Neural crest cell (in vitro differentiated cells): ENCODE measurements around the gene GCDH. TPM values are rescaled to one million over a fixed set of nuclear protein-coding genes. Genes with fewer than 3 reads are reported as not detected.

ENCODE experiments used
- DNase-seq: peaks from one replicate; pipeline ENCODE4 v3.0.0; 2021; ENCODE audit warnings: low read depth, mixed read lengths, low spot score
- H3K27ac Mint-ChIP-seq: one replicate; pipeline ENCODE4 v1.8.0; 2021; ENCODE audit warnings: mild to moderate bottlenecking, mixed read lengths; ENCODE audit not compliant: unreplicated experiment
- H3K27me3 Mint-ChIP-seq: 2 replicates; pipeline ENCODE4 v1.8.0; 2021; ENCODE audit warnings: low read depth, mild to moderate bottlenecking, mixed read lengths
- H3K36me3 Mint-ChIP-seq: 2 replicates; pipeline ENCODE4 v1.8.0; 2021; ENCODE audit warnings: low read depth, mild to moderate bottlenecking, mixed read lengths
- H3K4me1 Mint-ChIP-seq: 2 replicates; pipeline ENCODE4 v1.8.0; 2021; ENCODE audit warnings: mixed read lengths
- H3K4me3 Mint-ChIP-seq: one replicate; pipeline ENCODE4 v1.8.0; 2021; ENCODE audit warnings: mild to moderate bottlenecking, mixed read lengths
- H3K9me3 Mint-ChIP-seq: 2 replicates; pipeline ENCODE4 v1.8.0; 2021; ENCODE audit warnings: mixed read lengths
- CTCF ChIP-seq: fragments of 200-600 bp; sonication (generic); conservative IDR thresholded peaks from 2 replicates; pipeline ENCODE4 v1.5.0; 2021; ENCODE audit warnings: antibody characterized with exemption, mild to moderate bottlenecking
- total RNA-seq: library from RNA; stranded (reverse); gene quantifications from 2 replicates; pipeline ENCODE4 v1.2.1, GENCODE V29; 2021

The GCDH gene
- total RNA-seq, 1 donor from 2014 or later, result 46.7 TPM

- Mint-ChIP-seq H3K4me3 (no peak overlapping the region), H3K36me3 (no peaks in the 10 kb centered on the region), H3K9me3 (no peaks in the 10 kb centered on the region), H3K27ac (no peak overlapping the region), H3K4me1 (peaks cover 7% of the 10 kb centered on the region), H3K27me3 (peaks cover 13% of the 10 kb centered on the region)
- DNase-seq, result peak; percentile 98
- peak; percentile 99 for TF ChIP-seq CTCF
Observed at GRCh38 chr19:12847159-12848139, 43.5 kb upstream of the GCDH start.

- Mint-ChIP-seq H3K27me3 (no peaks in the 10 kb centered on the region), H3K4me3 (no peak overlapping the region), H3K4me1 (no peaks in the 10 kb centered on the region), H3K36me3 (peaks cover 4% of the 10 kb centered on the region), H3K9me3 (no peaks in the 10 kb centered on the region), H3K27ac (no peak overlapping the region)
- TF ChIP-seq CTCF, result no peak
- DNase-seq, result no peak
Observed at GRCh38 chr19:12856653-12857052, 34.3 kb upstream of the GCDH start.

GRCh38 chr19:12858041-12858928 is 32.7 kb upstream of the GCDH start:
- H3K9me3 Mint-ChIP-seq, result no peaks in the 10 kb centered on the region
- no peaks in the 10 kb centered on the region for H3K4me1 Mint-ChIP-seq
- no peak overlapping the region for H3K4me3 Mint-ChIP-seq
- H3K27me3 Mint-ChIP-seq, result no peaks in the 10 kb centered on the region
- H3K36me3 Mint-ChIP-seq, result peaks cover 4% of the 10 kb centered on the region
- TF ChIP-seq CTCF, result no peak
- no peak for DNase-seq
- H3K27ac Mint-ChIP-seq, result no peak overlapping the region

- Mint-ChIP-seq H3K4me1 (no peaks in the 10 kb centered on the region), H3K9me3 (no peaks in the 10 kb centered on the region), H3K36me3 (peaks cover 3% of the 10 kb centered on the region), H3K27me3 (no peaks in the 10 kb centered on the region), H3K4me3 (no peak overlapping the region), H3K27ac (no peak overlapping the region)
- TF ChIP-seq CTCF, result no peak
- DNase-seq, result no peak
Observed at GRCh38 chr19:12859546-12859945, 31.4 kb upstream of the GCDH start.

- peaks cover 9% of the 10 kb centered on the region for H3K4me1 Mint-ChIP-seq
- TF ChIP-seq CTCF, result no peak
- DNase-seq, result no peak
- no peaks in the 10 kb centered on the region for H3K27me3 Mint-ChIP-seq
- no peak overlapping the region for H3K27ac Mint-ChIP-seq
- H3K36me3 Mint-ChIP-seq, result peaks cover 3% of the 10 kb centered on the region
- H3K9me3 Mint-ChIP-seq, result no peaks in the 10 kb centered on the region
- H3K4me3 Mint-ChIP-seq, result peak overlapping the region; percentile 19
Observed at GRCh38 chr19:12864143-12864542, 26.8 kb upstream of the GCDH start.
